Esophagus mucosa (tissue), 1 donor: Measurements from ENCODE around the gene CGB5. TPM values are rescaled to one million over a fixed set of nuclear protein-coding genes. Genes with fewer than 3 reads are reported as not detected.
"Not testable (repeated sequence)": the region's sequence is repeated elsewhere in the genome, so short reads cannot be mapped to it uniquely, and the experiment has no call there.

Experiments
- ATAC-seq: fragments of 200-7000 bp; cut with Tn5 transposase; one replicate; pipeline ENCODE4 v1.9.1; 2020
- total RNA-seq: library from RNA; stranded (reverse); gene quantifications from one replicate; pipeline ENCODE4 v1.2.4, GENCODE V29; 2023
- donor health status: DM: yes; HTN: yes; CAD: no.

Gene CGB5
- total RNA-seq, 1 donor from 2014 or later, result not detected

GRCh38 chr19:49022116-49022515, 21.5 kb upstream of the CGB5 start:
- no peak for ATAC-seq

GRCh38 chr19:49024233-49024632, 19.4 kb upstream of the CGB5 start, which contains the start of gene CGB3:
Gene CGB3 (minus strand): TSS chr19:49024333. CDS start chr19:49023971, 362 bp downstream.
- ATAC-seq, result not testable (repeated sequence)

GRCh38 chr19:49025088-49025487, 18.6 kb upstream of the CGB5 start:
- not testable (repeated sequence) for ATAC-seq

GRCh38 chr19:49025599-49025998, 18.0 kb upstream of the CGB5 start:
- ATAC-seq, result not testable (repeated sequence)

GRCh38 chr19:49028686-49029085, 15.0 kb upstream of the CGB5 start:
- not testable (repeated sequence) for ATAC-seq

- not testable (repeated sequence) for ATAC-seq
These were observed 13.9 kb upstream of the CGB5 start for GRCh38 chr19:49029749-49030148.

GRCh38 chr19:49030323-49030722, 13.3 kb upstream of the CGB5 start:
- ATAC-seq, result not testable (repeated sequence)

- ATAC-seq, result peak; percentile 22
These were observed 11.9 kb upstream of the CGB5 start, which contains the start of gene CGB2 for GRCh38 chr19:49031642-49032301. Gene CGB2 (plus strand): TSS chr19:49031890. CDS start chr19:49032096, 206 bp downstream.

GRCh38 chr19:49036815-49037214, 6.8 kb upstream of the CGB5 start, which contains the start of gene CGB1:
Gene CGB1 (minus strand): TSS chr19:49036895. CDS start chr19:49036711, 184 bp downstream.
- ATAC-seq, result not testable (repeated sequence)

- ATAC-seq, result not testable (repeated sequence)
These were observed 5.5 kb upstream of the CGB5 start for GRCh38 chr19:49038111-49038510.

- ATAC-seq, result peak; percentile 55
These were observed 4.9 kb upstream of the CGB5 start for GRCh38 chr19:49038557-49039276.

GRCh38 chr19:49039736-49040135, 3.9 kb upstream of the CGB5 start:
- not testable (repeated sequence) for ATAC-seq

GRCh38 chr19:49042177-49042576, 1.5 kb upstream of the CGB5 start:
- no peak for ATAC-seq

- not testable (repeated sequence) for ATAC-seq
These were observed 982 bp upstream of the CGB5 start for GRCh38 chr19:49042666-49043065.

- ATAC-seq, result not testable (repeated sequence)
These were observed 5.4 kb downstream of the CGB5 start, which contains the start of gene CGB8 for GRCh38 chr19:49049011-49049410. Gene CGB8 (minus strand): TSS chr19:49049111. CDS start chr19:49048739, 372 bp downstream.

GRCh38 chr19:49049834-49050233, 6.2 kb downstream of the CGB5 start:
- ATAC-seq, result not testable (repeated sequence)

GRCh38 chr19:49050376-49051033, 6.9 kb downstream of the CGB5 start:
- peak; percentile 98 for ATAC-seq

GRCh38 chr19:49056101-49056901, 12.7 kb downstream of the CGB5 start:
- peak; percentile 80 for ATAC-seq

- ATAC-seq, result peak; percentile 6
These were observed 13.4 kb downstream of the CGB5 start for GRCh38 chr19:49056902-49057596.

- peak; percentile 53 for ATAC-seq
These were observed 14.1 kb downstream of the CGB5 start, which contains the start of gene CGB7 for GRCh38 chr19:49057636-49058234. Gene CGB7 (minus strand): TSS chr19:49057749. CDS start chr19:49055375, 2,374 bp downstream.

- peak; percentile 10 for ATAC-seq
These were observed 14.9 kb downstream of the CGB5 start for GRCh38 chr19:49058562-49058961.
